Erythroblast (primary cell): ENCODE measurements around the gene DNAH11.

Experiments
- GATA1 ChIP-seq: IDR thresholded peaks from 2 replicates; pipeline ENCODE4 v1.6.1; 2011; ENCODE audit warnings: low read depth, mild to moderate bottlenecking, control low read depth, low read length, moderate library complexity
- POLR2A ChIP-seq: IDR thresholded peaks from 2 replicates; pipeline ENCODE4 v1.6.1; 2011; ENCODE audit warnings: mild to moderate bottlenecking, low read length

DNA sequence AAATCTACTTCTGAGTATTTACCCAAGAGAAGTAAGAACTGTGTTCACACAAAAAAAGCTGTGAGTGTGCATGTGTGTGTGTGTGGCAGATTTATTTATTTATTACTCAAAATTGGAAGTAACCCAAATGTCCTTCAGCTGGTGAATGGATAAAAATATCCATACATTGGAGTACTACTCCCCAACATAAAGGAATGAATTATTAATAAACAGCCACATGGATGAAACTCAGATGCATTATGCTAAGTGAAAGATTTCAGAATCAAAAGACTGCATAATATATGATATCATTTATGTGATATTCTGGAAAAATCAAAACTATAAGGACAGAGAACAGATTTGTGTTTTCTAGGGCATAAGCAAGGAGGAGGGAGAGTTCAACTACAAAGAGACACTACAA lies 47.1 kb upstream of the DNAH11 start:
- TF ChIP-seq POLR2A: no peak
- TF ChIP-seq GATA1: no peak
